ENCODE results near the gene HPCAL1.

DNA sequence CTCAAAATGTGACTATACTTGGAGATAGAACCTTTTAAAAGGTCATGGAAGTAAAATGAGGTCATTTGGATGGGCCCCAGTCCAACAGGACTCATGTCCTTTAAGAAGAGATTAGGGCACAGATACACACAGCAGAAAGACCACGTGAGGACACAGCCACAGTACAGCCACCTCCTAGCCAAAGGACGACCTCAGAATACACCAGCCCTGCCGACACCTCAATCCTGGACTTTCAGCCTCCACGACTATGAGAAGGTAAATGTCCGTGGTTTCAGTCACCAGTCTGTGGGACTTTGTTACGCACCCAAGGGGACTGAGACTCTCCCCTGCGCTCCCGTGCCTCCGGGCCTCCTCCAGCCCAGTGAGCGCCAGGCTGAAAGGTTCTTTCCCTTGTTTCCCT is 30.2 kb upstream of the HPCAL1 start:
- TF ChIP-seq CTCF (IDR thresholded peaks at IDR 0.05; ENCODE audit: low read depth, low read length, poor library complexity, severe bottlenecking): no peak
- no peak for TF ChIP-seq EZH2phosphoT487 (IDR thresholded peaks at IDR 0.05; ENCODE audit: borderline replicate concordance, low read length)
